ENCODE results near the gene TCHHL1. TPM values are rescaled to one million over a fixed set of nuclear protein-coding genes. Genes with fewer than 3 reads are reported as not detected.

The TCHHL1 gene
- total and polyA plus RNA-seq, 9 of the 15 experiments (the other 6 are each of a cell fraction or from before 2014, with no cell fraction given) = not detected

- TF ChIP-seq PHF21A (IDR thresholded peaks at IDR 0.05; ENCODE audit: borderline replicate concordance, low read depth) (0 out of 2 replicates have a peak, but pooled peaks have one; percentile 1), TAL1 (IDR thresholded peaks at IDR 0.05) (no peak), BCL6 (CRISPR knock-in tag; IDR thresholded peaks at IDR 0.05) (no peak), PYGO2 (tag; IDR thresholded peaks at IDR 0.05) (no peak), MNT (conservative IDR thresholded peaks at IDR 0.05) (no peak), FOS (IDR thresholded peaks at IDR 0.05; ENCODE audit: extremely low read depth, insufficient read length) (no peak), BDP1 (IDR thresholded peaks at IDR 0.05; ENCODE audit: insufficient read depth, insufficient read length) (no peak), KDM5B (IDR thresholded peaks at IDR 0.05; ENCODE audit: insufficient replicate concordance, low read depth, low read length) (peak; percentile 17), HOMEZ (CRISPR knock-in tag; IDR thresholded peaks at IDR 0.05) (no peak), PRPF4 (IDR thresholded peaks at IDR 0.05; ENCODE audit: insufficient read depth, low read depth, low read length, poor library complexity, severe bottlenecking) (no peak), FOXO4 (CRISPR knock-in tag; IDR thresholded peaks at IDR 0.05) (no peak), THRB (CRISPR knock-in tag; conservative IDR thresholded peaks at IDR 0.05) (0 out of 2 replicates have a peak, but pooled peaks have one; percentile 5), ZNF707 (CRISPR knock-in tag; conservative IDR thresholded peaks at IDR 0.05) (no peak), ZNF766 (CRISPR knock-in tag; conservative IDR thresholded peaks at IDR 0.05) (0 out of 2 replicates have a peak, but pooled peaks have one; percentile 9), ZNF253 (CRISPR knock-in tag; conservative IDR thresholded peaks at IDR 0.05) (no peak), BRD9 (IDR thresholded peaks at IDR 0.05; ENCODE audit: low read depth, partially characterized antibody) (peak; percentile 27), ZKSCAN8 (CRISPR knock-in tag; IDR thresholded peaks at IDR 0.05) (no peak), TRIM25 (IDR thresholded peaks at IDR 0.05; ENCODE audit: borderline replicate concordance) (no peak), MAFF (IDR thresholded peaks at IDR 0.05; ENCODE audit: low read length) (no peak), ZNF584 (CRISPR knock-in tag; IDR thresholded peaks at IDR 0.05; ENCODE audit: low read depth) (0 out of 2 replicates have a peak, but pooled peaks have one; percentile 55)
Observed at GRCh38 chr1:152048416-152049009, 40.4 kb downstream of the TCHHL1 start (continued).
